CD4-positive, alpha-beta T cell treated with Interleukin-2 at 100 ng/mL for 4 hours (primary cell): ENCODE results near the gene ARHGAP18.

Experiments
- DNase-seq: peaks from one replicate; pipeline ENCODE4 v3.0.0-alpha.2; 2020; ENCODE audit warnings: low spot score

The ARHGAP18 gene

DNA sequence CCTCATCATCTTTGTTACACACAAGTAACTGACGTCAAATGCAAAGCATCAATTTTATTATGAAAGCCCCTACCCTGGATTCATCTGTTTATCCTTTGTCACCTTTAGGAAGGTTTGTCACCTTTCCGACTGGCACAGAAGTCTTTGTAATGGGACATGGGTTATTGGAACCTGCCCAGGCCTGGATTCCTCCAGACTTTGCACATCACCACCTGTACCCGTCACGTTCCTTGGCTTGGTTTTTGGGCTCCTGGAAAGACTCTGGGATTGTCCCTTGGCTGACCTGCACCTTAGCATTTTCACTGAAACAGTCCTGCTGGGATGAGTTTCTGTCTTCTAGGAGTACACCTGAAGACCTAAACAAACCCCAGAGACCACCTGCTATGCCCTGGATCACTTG lies 15.4 kb upstream of the ARHGAP18 start:
- no peak for DNase-seq

DNA sequence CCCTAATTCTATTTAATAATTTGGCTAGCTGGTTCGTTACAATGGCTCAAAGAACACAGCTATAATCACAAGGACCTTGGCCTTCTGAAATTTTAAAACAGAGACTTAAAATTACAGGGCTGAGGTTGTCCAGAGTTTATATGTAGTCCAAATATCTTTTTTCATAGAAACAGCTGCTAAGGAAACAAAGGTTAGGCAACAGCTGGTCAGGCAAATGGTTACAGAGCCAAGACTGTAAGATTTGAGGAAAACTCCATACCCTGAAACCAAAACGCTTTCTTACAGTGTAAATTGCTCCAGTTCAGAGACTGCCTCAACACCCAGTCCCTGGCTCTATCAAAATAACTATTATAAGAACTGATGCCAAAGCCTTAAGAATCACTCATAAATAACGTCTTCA lies 9.7 kb upstream of the ARHGAP18 start:
- no peak for DNase-seq

- no peak for DNase-seq
Measured at GRCh38 chr6:129717277-129717676, 7.3 kb upstream of the ARHGAP18 start.

DNA sequence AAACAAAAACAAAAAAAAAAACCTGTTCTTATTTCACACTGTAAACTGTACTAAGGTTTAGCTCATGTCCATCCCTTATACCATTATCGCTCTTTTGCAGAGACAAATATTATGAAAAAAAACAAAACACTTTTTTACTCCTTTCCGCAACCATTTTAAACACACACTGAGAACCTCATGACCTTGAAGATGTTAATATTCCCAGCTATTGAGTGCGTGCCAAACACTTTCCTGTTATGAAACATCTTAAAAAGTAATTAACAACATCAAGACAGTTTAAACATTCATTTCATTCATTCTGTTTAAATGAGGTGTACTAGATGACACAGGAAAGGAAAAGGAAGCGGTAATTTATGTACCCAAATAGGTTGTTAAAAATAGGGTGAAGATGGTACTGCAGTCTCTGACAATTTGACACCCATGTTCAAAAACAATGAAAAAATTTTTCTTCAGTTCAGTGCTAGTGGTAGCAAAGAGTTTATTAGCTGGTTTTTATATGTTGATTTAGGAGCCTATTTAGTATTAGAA lies 3.9 kb upstream of the ARHGAP18 start:
- no peak for DNase-seq

DNA sequence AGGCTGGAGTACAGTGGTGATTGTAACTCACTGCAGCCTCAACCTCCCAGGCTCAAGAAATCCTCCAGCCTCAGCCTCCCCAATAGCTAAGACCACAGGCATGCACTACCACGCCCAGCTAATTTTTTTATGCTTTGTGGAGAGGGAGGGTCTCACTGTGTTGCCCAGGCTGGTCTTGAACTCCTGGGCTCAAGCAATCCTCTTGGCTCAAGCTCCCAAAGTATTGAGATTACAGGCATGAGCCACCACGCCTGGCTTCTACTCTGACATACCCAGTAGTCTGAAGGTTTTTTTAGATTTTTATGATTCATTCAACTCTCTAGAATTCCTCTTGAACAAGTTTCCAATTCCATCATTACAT lies 1.3 kb upstream of the ARHGAP18 start:
- DNase-seq: no peak

- no peak for DNase-seq
Measured at GRCh38 chr6:129710450-129711270, 683 bp upstream of the ARHGAP18 start.

GRCh38 chr6:129709196-129709768 lies 695 bp downstream of the ARHGAP18 start:
- no peak for DNase-seq

- no peak for DNase-seq
Measured at GRCh38 chr6:129708496-129709195, 1.3 kb downstream of the ARHGAP18 start.

GRCh38 chr6:129707882-129708495 lies 2.0 kb downstream of the ARHGAP18 start:
- DNase-seq: no peak

DNA sequence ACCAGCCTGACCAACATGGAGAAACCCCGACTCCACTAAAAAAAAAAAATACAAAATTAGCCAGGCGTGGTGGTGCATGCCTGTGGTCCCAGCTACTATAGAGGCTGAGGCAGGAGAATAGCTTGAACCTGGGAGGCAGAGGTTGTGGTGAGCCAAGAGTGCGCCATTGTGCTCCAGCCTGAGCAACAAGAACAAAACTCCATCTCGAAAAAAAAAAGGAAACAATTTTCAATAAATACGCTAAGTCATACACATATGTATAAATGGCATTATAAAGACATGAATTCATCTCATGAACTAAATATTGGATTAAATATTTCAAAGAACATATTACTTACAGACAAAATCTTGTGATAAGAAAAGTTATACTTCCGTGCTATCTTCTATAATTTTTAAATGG lies 2.9 kb downstream of the ARHGAP18 start:
- no peak for DNase-seq

DNA sequence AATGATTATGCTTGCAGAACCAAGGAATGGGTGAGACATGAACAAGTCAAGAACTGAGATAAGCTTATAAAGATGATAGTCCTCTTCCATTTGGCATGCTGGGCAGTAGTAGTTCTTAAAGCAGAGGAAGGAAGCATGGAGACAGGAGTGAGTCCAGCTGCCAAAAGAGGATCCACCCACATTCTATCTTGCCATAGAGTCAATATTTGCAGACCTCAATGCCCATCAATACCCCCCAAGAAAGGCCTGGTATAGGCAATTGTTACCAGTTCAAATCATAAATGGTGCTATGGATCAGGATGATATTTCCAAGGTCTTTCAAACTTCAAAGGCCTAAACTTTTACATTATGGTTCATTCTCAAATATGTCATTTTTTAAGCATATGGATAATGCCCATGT lies 4.8 kb downstream of the ARHGAP18 start:
- DNase-seq: no peak

DNA sequence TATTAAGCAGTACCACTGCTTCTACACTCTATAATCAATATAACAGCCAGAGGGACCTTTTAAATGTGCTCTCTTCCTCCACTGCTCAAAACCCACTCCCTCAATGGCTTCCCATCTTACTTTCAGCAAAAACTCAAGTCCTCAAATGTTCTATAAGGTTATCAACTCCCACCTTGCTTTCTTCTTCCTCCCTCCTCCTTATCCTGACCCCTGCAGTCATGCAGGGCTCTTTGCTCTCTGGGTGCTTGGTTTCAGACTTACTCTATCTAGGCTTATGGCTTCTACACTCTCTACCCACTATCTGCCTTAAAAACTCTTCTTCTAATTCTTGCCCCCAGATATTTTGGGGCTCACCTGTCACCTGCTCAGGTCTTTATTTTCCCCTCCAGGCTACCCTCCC lies 5.3 kb downstream of the ARHGAP18 start:
- no peak for DNase-seq

GRCh38 chr6:129701721-129702455 lies 8.1 kb downstream of the ARHGAP18 start:
- DNase-seq: no peak

DNA sequence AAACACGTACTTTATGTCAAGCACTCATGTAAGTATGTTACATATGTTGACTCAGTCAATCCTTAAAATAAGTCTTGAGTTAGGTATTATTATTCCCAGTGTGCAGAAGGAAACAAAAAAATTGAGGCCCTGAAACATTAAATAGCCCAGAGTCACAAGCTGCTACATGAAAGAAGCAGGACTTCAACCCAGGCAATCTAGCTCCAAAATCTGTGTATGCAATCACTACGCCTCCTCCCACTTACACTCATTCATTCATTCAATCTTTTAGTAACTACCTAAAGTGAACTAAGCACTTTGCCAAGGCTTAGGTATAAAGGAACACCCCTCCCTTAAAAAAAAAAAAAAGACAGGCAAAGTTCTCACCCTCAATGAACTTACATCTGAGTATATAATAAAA lies 9.3 kb downstream of the ARHGAP18 start:
- no peak for DNase-seq

- DNase-seq: no peak
Measured at GRCh38 chr6:129699659-129700058, 10.3 kb downstream of the ARHGAP18 start.

- DNase-seq: no peak
Measured at GRCh38 chr6:129698430-129698829, 11.5 kb downstream of the ARHGAP18 start.

GRCh38 chr6:129697788-129698187 lies 12.2 kb downstream of the ARHGAP18 start:
- no peak for DNase-seq

DNA sequence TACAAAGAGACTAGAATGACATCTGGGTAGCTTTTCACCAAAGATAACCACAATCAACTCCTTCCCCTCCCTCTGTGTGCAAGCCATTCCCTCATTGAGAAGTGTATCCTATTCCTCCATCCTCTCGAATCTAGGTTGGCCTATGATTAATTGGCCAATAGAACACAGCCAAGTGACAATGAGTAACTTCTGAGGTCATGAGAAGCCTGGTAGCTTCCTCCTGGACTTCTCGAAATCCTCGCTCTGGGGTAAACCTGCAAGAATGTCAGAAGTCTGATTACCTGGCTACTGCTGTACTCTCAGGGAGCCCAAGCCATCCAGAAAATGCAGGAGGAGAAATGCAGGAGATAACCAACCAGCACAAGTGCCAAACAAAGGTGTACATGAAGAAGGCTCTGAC lies 13.1 kb downstream of the ARHGAP18 start:
- DNase-seq: no peak

DNA sequence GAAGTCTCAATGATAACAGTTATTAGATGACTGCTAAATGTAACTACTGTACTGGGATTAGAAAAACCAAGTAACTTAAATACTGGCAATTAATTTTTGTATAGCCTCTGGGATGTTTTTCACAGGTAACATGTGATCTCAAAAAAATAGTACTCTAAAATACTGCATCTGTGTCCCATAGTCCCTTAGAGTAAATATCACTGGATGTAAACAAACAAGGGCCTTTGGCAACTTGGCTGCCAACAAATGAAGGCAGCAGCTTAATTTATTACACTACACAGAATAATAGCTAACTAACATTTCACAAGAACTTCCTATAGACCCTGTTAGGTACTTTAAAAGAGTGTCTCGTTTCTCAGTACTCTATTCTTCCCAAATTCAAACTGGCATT lies 14.0 kb downstream of the ARHGAP18 start:
- DNase-seq: no peak

DNA sequence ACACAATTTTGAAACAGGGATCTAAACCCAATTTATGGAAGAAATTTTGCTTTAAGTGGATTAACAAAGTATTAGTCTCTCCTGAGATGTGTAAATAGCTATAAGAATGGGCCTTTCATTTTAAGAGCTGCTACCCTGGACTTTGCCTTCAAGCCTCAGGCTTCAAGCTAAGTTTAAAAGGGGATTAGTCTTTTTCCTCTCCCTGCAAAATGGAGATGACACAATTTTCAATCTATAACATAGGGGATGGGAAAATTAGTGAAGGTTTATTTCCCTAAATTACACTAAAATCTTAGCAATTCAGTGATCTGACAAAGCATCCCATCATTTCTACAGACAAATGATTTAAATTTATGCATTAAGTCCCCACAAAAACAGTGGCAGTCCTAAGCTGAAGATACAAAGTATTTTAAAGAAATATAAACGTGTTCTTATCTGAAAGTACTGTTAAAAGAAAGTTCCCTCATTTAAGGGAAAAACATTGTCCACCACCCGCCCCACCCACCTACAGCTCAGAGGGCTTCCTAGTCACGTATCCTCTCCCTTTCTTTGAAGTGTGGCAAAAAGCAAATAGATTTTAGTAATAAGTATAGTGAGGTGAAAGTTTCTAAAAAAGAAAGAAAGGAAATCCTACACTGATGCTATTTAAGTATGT lies 14.5 kb downstream of the ARHGAP18 start:
- peak; percentile 51 for DNase-seq

DNA sequence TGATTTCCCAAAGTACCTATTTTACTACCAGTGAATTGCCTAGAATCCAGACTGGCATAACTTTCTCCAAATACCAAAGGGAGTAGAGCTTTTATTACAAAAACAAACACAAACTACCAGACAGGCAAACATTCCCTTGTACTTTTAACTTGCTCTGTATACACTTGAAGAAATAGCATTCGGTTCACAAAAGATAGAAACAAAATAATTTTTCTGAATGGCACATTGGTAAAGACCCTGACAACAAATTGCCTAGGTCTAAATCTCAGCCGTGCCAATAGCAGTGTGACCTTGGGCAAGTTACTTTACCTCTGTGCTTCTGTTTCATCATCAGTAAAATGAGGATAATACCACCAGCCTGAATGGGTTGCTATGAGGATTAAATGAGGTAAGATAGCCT lies 15.9 kb downstream of the ARHGAP18 start:
- no peak for DNase-seq
